IPS-18c (cell line): ENCODE measurements around the gene SLK.

ENCODE experiments used
- H3K4me3 ChIP-seq: 2 replicates; pipeline ENCODE4 v1.7.0; 2013; ENCODE audit warnings: low read depth, mild to moderate bottlenecking, low read length, moderate library complexity; ENCODE audit not compliant: insufficient read depth
- H3K9me3 ChIP-seq: one replicate; pipeline ENCODE4 v1.6.1; 2013; ENCODE audit warnings: mild to moderate bottlenecking, low read length, moderate library complexity; ENCODE audit not compliant: control insufficient read depth, insufficient read depth

Gene SLK

DNA sequence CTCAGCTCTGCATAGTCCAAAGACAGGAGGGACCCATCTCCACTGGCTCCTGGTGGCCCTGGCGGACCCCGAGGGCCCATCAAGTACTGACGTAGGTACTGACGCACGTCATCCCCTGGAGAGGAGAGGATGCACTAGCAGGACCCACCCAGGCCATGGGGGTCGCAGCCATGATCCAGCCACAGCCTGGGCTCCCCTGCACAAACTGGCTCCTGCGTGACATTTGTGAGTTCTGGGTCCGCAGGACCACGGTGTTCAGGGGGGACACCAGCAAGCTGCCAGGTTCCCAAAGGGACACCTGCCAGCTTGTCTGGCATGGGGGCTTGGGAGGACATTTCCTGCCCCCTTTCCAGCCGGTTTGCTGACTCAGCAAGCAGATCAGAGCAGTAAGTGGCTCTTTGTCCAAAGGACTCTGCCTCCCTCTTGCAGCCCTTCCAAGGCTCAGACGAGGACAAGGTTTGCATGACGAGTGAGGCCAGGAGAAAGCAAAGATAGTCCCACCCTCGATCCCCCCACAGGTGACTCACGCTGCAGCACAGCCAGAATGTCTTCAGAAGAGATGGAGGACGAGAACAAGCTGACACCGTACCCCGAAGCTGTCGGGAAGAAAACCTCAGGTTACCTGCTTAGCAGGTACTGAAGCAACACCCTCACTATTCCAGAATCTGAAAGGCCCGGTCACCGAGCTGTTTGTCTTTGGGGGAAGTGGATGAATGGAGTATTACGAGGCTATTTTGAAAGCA lies 69.7 kb downstream of the SLK start:
- H3K4me3 ChIP-seq = no peak overlapping the region
- no peaks in the 10 kb centered on the region for H3K9me3 ChIP-seq

DNA sequence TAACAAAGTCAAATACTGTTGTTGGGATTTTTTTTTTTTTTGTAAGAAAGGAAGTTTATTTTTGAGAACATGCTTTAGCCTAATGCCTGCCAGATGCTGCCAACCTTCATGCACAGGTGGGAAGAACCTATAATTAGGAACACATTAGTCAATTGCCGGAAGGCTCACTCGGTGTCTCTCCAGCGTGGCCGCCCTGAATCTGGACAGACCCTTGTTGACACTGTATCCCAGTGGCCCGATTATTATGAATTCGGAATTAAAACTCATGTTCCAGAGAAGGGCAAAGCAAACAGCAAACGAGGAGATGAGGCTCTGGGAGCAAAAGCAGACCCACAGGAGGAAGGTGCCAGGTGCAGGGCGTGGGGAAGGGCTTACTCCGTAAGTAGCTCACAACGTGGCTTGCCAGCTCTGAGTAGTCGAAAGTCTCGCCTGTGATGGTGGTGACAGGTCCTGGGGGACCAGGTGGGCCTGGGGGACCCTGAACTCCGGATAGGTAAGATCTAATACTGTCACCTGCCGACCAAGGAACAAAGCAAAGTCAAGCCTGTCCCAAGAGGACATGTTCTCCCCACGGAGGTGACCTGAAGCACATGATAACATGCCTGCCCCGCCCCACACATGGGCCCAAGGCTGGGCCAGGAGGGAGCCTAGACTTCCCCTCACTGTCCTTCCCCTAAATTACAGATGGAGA lies 70.5 kb downstream of the SLK start:
- no peaks in the 10 kb centered on the region for H3K9me3 ChIP-seq
- H3K4me3 ChIP-seq = no peak overlapping the region

DNA sequence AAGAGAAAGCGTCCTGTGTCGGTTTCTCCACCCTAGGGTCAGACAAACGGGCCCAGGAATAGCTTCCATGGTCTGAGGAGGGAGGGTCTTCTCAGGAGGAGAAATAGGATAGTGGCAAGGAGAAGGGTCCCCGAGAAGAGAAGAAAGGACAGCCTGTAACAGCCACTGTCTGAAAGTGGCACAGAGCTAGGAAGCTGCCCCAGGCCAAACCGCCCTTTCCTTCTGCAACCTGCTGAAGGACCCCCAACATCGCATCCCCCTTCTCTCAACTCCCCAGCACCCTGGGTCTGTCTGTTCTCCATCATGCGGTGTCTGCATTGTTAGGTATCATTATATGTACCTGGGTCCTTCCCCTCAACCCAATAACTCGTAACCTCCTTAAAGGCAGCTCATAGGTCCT lies 71.6 kb downstream of the SLK start:
- Histone ChIP-seq H3K9me3 (no peaks in the 10 kb centered on the region), H3K4me3 (no peak overlapping the region)

- Histone ChIP-seq H3K9me3 (no peaks in the 10 kb centered on the region), H3K4me3 (no peak overlapping the region)
Measured at GRCh38 chr10:104038958-104039752, 72.2 kb downstream of the SLK start.

GRCh38 chr10:104040382-104040781 lies 73.4 kb downstream of the SLK start:
- H3K9me3 ChIP-seq = no peaks in the 10 kb centered on the region

GRCh38 chr10:104040862-104041789 lies 74.2 kb downstream of the SLK start:
- H3K4me3 ChIP-seq = no peak overlapping the region
- H3K9me3 ChIP-seq = no peaks in the 10 kb centered on the region

More at GRCh38 chr10:104040382-104040781, 73.4 kb downstream of the SLK start:
- no peak overlapping the region for H3K4me3 ChIP-seq

DNA sequence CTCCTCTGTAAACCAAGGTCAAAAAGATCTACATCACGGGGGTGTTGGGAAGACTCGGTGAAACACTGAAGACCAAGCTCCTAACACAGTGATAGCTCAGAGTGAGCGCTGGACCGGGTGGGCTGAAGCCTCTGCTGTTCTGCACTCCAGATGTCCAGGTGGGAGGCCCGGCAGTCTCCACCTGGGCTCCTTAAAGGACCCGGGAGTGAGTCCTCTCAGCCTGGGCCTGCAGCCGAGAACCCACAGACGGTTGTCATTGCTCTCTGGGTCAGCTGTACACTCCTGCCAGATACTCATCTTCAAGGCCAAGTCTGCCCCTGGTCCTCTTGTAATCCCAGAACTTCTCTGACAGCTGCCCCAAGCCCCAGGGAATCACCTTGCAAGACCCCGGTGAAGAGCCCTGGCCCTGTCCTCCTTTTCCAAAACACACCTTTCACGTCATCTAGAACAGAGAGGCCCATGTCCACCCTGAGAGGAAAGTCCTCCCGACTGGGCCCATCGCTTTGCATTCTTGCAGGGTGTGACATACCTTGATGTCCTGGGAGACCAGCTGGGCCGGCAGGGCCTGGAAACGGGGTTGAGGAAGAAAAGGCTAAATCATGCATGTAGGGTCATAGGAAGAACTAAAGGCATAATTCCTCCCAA lies 75.1 kb downstream of the SLK start:
- Histone ChIP-seq H3K4me3 (no peak overlapping the region), H3K9me3 (no peaks in the 10 kb centered on the region)

GRCh38 chr10:104043185-104043830 lies 76.4 kb downstream of the SLK start:
- Histone ChIP-seq H3K4me3 (no peak overlapping the region), H3K9me3 (no peaks in the 10 kb centered on the region)

- no peaks in the 10 kb centered on the region for H3K9me3 ChIP-seq
- no peak overlapping the region for H3K4me3 ChIP-seq
Measured at GRCh38 chr10:104043854-104044253, 76.9 kb downstream of the SLK start.

DNA sequence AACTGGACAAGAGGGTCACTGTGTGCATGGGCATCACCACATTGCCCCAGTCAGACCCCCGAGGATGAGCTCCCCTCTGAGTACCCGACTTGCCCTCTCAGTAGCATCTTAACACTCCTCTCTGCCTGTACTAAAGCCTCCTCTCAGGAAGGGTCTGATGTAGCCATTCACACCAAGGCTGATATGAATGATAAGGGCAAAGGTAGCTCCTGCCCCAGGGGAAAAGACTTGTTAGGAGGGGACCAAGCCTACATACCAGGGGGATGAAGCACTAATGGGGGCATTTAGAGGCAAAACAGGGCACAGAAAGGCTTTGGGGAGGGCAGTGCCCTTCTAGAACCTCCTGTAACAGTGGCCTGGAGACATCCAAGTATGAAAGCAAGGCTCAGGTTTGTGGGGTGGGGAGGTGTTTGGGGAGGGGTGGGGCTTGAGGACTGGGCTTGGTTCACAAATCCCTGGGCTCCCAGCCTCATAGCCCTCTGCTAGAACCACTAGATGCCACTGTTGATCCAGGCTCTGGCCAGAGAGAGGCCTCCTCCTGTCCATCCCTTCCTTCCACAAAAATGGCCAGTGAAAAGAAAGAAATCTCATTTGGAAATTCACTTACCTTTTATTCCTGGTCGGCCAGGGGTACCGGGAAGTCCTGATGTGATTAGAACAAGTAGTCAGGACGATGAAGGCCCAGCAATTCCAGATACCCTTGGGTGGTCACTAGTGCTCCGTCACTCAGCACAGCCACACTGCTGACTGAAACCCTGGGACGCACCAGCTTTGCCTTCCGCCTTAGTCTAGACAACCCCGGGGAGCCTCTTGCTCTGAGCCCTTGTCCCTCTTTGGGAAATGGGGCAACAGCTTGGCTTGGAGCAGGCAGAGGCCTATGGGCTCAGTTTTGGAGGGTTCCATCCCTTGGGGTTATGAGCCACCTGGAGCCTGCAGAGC lies 78.5 kb downstream of the SLK start:
- no peaks in the 10 kb centered on the region for H3K9me3 ChIP-seq

DNA sequence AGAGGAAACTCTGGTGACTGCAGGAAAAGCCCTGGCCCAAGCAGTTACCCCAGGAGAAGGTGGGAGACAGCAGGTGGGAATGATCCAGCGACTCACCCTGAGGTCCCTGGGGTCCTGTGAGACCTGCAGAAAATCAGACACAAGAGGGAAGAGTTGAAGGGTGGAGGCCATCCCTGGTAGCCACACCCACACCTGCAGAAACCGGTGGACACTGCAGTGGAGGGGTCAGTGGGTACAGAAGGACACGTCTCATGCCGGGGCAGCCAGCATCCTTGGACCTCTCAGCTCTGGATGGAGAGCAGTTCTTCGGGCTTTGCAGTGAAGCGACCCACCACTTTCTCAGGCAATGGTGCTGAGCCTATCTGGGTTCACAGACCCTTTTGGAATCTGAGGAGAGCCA lies 79.7 kb downstream of the SLK start:
- no peaks in the 10 kb centered on the region for H3K9me3 ChIP-seq
- H3K4me3 ChIP-seq = no peak overlapping the region

More for the DNA sequence above, 78.5 kb downstream of the SLK start:
- H3K4me3 ChIP-seq = no peak overlapping the region

DNA sequence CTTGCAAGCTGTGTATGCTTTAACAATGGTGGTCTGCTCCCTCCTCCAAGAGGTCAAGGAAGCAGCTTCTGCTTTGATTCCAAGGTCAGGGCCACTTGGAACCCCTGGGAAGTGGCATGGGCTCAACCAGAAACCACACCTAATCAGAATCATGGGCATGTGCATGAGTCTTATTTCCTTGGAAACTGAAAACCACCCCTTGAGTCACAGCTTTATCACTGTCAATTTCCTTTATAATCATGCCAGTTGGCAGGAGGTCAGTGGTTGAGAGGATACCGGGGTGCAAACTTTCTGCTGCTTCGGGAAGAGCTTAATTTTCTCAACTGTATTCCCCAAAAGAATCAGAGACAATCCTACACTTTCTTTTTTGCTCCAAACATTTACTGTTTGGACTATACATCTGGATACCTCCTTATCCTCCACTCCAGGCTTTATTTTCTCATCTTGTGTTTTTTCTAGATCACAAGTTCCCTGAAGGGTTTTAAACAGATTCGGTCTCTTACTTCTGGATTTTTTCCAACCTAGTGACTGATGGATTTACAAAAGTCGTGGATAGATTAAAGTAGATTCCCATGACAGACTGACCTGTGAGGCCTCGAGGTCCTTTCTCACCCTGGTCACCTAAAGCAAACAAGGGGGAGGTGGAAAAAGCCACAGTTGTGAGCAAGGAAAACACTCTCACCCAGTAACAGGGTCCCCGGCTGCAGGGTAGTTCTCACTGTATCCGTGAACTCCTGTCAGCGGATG lies 82.7 kb downstream of the SLK start:
- H3K4me3 ChIP-seq = no peak overlapping the region
- no peaks in the 10 kb centered on the region for H3K9me3 ChIP-seq

DNA sequence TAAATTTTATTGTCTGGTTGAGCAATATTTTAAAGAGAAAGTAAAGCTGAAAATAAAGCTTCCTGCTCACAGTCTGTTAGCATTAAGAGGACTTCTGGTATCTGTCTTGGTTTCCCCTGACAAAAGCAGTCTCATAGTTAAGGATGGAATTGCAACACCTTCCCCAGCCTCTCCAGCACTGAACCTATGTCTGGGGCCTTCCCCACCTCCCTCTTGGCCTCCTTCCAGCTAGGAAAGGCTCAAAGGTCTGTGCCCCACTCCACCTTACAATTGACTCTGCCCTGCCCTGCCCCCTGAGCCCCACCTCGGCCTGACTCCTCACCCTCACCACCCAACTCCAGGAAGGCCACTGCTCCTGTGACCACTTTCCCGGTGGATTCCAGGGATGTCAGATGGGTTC lies 85.5 kb downstream of the SLK start:
- H3K9me3 ChIP-seq = no peaks in the 10 kb centered on the region
- no peak overlapping the region for H3K4me3 ChIP-seq

- H3K4me3 ChIP-seq = no peak overlapping the region
Measured at GRCh38 chr10:104053201-104053600, 86.3 kb downstream of the SLK start.

GRCh38 chr10:104054430-104054829 lies 87.5 kb downstream of the SLK start:
- Histone ChIP-seq H3K9me3 (no peaks in the 10 kb centered on the region), H3K4me3 (no peak overlapping the region)

More at GRCh38 chr10:104053201-104053600, 86.3 kb downstream of the SLK start:
- no peaks in the 10 kb centered on the region for H3K9me3 ChIP-seq
